ENCODE measurements around the gene TMEM132C. TPM values are rescaled to one million over a fixed set of nuclear protein-coding genes. Genes with fewer than 3 reads are reported as not detected.

TMEM132C gene
- total RNA-seq, 2 donors from 2014 or later = 0.26 to 0.33 TPM

- H3K4me3 Mint-ChIP-seq = no peak overlapping the region
- Histone ChIP-seq H3K36me3 (ENCODE audit: control insufficient read depth, insufficient read depth, low read length) (no peaks in the 10 kb centered on the region), H3K9ac (ENCODE audit: extremely low read depth, low read length, poor library complexity, severe bottlenecking) (no peak overlapping the region), H3K9me3 (ENCODE audit: control insufficient read depth, low read length) (no peaks in the 10 kb centered on the region), H3K4me3 (ENCODE audit: low read length) (no peak overlapping the region), H3K4me1 (ENCODE audit: control insufficient read depth, insufficient read depth, low read length) (no peaks in the 10 kb centered on the region), H3K27me3 (ENCODE audit: control insufficient read depth, insufficient read depth, low read length, poor library complexity, severe bottlenecking) (no peaks in the 10 kb centered on the region), H3K27ac (ENCODE audit: low read depth, low read length) (no peak overlapping the region)
- no peaks in the 10 kb centered on the region for H3K9me3 Mint-ChIP-seq
- no peak for TF ChIP-seq CTCF (conservative IDR thresholded peaks at IDR 0.05)
- DNase-seq = no peak
- no peaks in the 10 kb centered on the region for H3K36me3 Mint-ChIP-seq (ENCODE audit: low read depth)
- H3K27ac Mint-ChIP-seq = peak overlapping the region; percentile 30
- peaks cover 28% of the 10 kb centered on the region for H3K4me1 Mint-ChIP-seq
- peaks cover 3% of the 10 kb centered on the region for H3K27me3 Mint-ChIP-seq (ENCODE audit: insufficient read depth)
- WGBS, 2 experiments (ENCODE audit: insufficient coverage in 1 of 2, insufficient read length in 1 of 2) = 90 to 96% methylated on average over 6 to 8 of the region's 8 CpGs
Measured at GRCh38 chr12:128727461-128727860, 460.5 kb downstream of the TMEM132C start.

GRCh38 chr12:128727999-128728398 lies 461.0 kb downstream of the TMEM132C start:
- DNase-seq = no peak
- no peaks in the 10 kb centered on the region for H3K4me1 ChIP-seq (ENCODE audit: control insufficient read depth, insufficient read depth, low read length)
- Mint-ChIP-seq H3K4me1 (peaks cover 28% of the 10 kb centered on the region), H3K27me3 (ENCODE audit: insufficient read depth) (peaks cover 3% of the 10 kb centered on the region), H3K4me3 (no peak overlapping the region), H3K27ac (peak overlapping the region; percentile 30), H3K9me3 (no peaks in the 10 kb centered on the region), H3K36me3 (ENCODE audit: low read depth) (no peaks in the 10 kb centered on the region)
- no peaks in the 10 kb centered on the region for H3K27me3 ChIP-seq (ENCODE audit: control insufficient read depth, insufficient read depth, low read length, poor library complexity, severe bottlenecking)
- no peak overlapping the region for H3K9ac ChIP-seq (ENCODE audit: extremely low read depth, low read length, poor library complexity, severe bottlenecking)
- no peaks in the 10 kb centered on the region for H3K9me3 ChIP-seq (ENCODE audit: control insufficient read depth, low read length)
- no peaks in the 10 kb centered on the region for H3K36me3 ChIP-seq (ENCODE audit: control insufficient read depth, insufficient read depth, low read length)
- 90 to 94% methylated on average over 3 to 4 of the region's 4 CpGs for WGBS, 2 experiments (ENCODE audit: insufficient coverage in 1 of 2, insufficient read length in 1 of 2)
- TF ChIP-seq CTCF (conservative IDR thresholded peaks at IDR 0.05) = no peak
- no peak overlapping the region for H3K4me3 ChIP-seq (ENCODE audit: low read length)
- H3K27ac ChIP-seq (ENCODE audit: low read depth, low read length) = no peak overlapping the region

GRCh38 chr12:128729628-128730121 lies 462.7 kb downstream of the TMEM132C start:
- Mint-ChIP-seq H3K27ac (no peak overlapping the region), H3K9me3 (no peaks in the 10 kb centered on the region), H3K36me3 (ENCODE audit: low read depth) (no peaks in the 10 kb centered on the region), H3K4me1 (peaks cover 26% of the 10 kb centered on the region), H3K27me3 (ENCODE audit: insufficient read depth) (peaks cover 3% of the 10 kb centered on the region), H3K4me3 (no peak overlapping the region)
- TF ChIP-seq CTCF (conservative IDR thresholded peaks at IDR 0.05) = no peak
- Histone ChIP-seq H3K4me1 (ENCODE audit: control insufficient read depth, insufficient read depth, low read length) (no peaks in the 10 kb centered on the region), H3K27me3 (ENCODE audit: control insufficient read depth, insufficient read depth, low read length, poor library complexity, severe bottlenecking) (no peaks in the 10 kb centered on the region), H3K9me3 (ENCODE audit: control insufficient read depth, low read length) (no peaks in the 10 kb centered on the region), H3K27ac (ENCODE audit: low read depth, low read length) (no peak overlapping the region), H3K36me3 (ENCODE audit: control insufficient read depth, insufficient read depth, low read length) (no peaks in the 10 kb centered on the region), H3K4me3 (ENCODE audit: low read length) (no peak overlapping the region), H3K9ac (ENCODE audit: extremely low read depth, low read length, poor library complexity, severe bottlenecking) (no peak overlapping the region)
- DNase-seq = no peak
- 83 to 90% methylated on average over 6 to 8 of the region's 8 CpGs for WGBS, 2 experiments (ENCODE audit: insufficient coverage in 1 of 2, insufficient read length in 1 of 2)
